H9 (cell line): Measurements from ENCODE around the gene RASSF7. TPM values are rescaled to one million over a fixed set of nuclear protein-coding genes. Genes with fewer than 3 reads are reported as not detected.

Experiments used
- DNase-seq: peaks from one replicate; pipeline ENCODE4 v3.0.0-alpha.2; 2017
- H2AFZ ChIP-seq: one replicate; pipeline ENCODE4 v1.6.1; 2013; ENCODE audit warnings: mild to moderate bottlenecking, low read length, control low read depth, moderate library complexity
- H2AK5ac ChIP-seq: 2 replicates; pipeline ENCODE4 v1.6.1; 2013; ENCODE audit warnings: low read length, control low read depth, mixed read lengths; ENCODE audit not compliant: insufficient read length
- H2BK120ac ChIP-seq: one replicate; pipeline ENCODE4 v1.6.1; 2013; ENCODE audit warnings: low read depth, mild to moderate bottlenecking, low read length, control low read depth, inconsistent platforms; ENCODE audit not compliant: poor library complexity, severe bottlenecking
- H2BK12ac ChIP-seq: 2 replicates; pipeline ENCODE4 v1.6.1; 2013; ENCODE audit warnings: low read length, control low read depth, mixed read lengths, low read depth; ENCODE audit not compliant: insufficient read length
- H2BK15ac ChIP-seq: 2 replicates; pipeline ENCODE4 v1.6.1; 2013; ENCODE audit warnings: low read depth, low read length, control low read depth
- H2BK20ac ChIP-seq: one replicate; pipeline ENCODE4 v1.6.1; 2013; ENCODE audit warnings: low read depth, mild to moderate bottlenecking, low read length, control low read depth, inconsistent platforms; ENCODE audit not compliant: poor library complexity, severe bottlenecking
- H2BK5ac ChIP-seq: 2 replicates; pipeline ENCODE4 v1.6.1; 2013; ENCODE audit warnings: low read length, control low read depth, mixed read lengths; ENCODE audit not compliant: insufficient read length
- H3K14ac ChIP-seq: 2 replicates; pipeline ENCODE4 v1.6.1; 2013; ENCODE audit warnings: low read length, control low read depth; ENCODE audit not compliant: insufficient read depth
- H3K18ac ChIP-seq: 2 replicates; pipeline ENCODE4 v1.6.1; 2013; ENCODE audit warnings: low read depth, mild to moderate bottlenecking, mixed read lengths, low read length, control low read depth; ENCODE audit not compliant: insufficient read length
- H3K23ac ChIP-seq: 2 replicates; pipeline ENCODE4 v1.6.1; 2013; ENCODE audit warnings: low read length, control low read depth, mixed read lengths, low read depth; ENCODE audit not compliant: insufficient read length
- H3K23me2 ChIP-seq: 2 replicates; pipeline ENCODE4 v1.6.1; 2013; ENCODE audit warnings: low read depth, mild to moderate bottlenecking, mixed read lengths, low read length, control low read depth; ENCODE audit not compliant: insufficient read length, poor library complexity, severe bottlenecking
- H3K27ac ChIP-seq: 2 replicates; pipeline ENCODE4 v1.5.1; 2013; ENCODE audit warnings: low read length, control low read depth, mixed read lengths, low read depth; ENCODE audit not compliant: insufficient read length
- H3K27me3 ChIP-seq: 2 replicates; pipeline ENCODE4 v1.6.1; 2013; ENCODE audit warnings: low read length, control low read depth, inconsistent platforms; ENCODE audit not compliant: insufficient read depth
- H3K4ac ChIP-seq: 2 replicates; pipeline ENCODE4 v1.6.1; 2013; ENCODE audit warnings: low read depth, mild to moderate bottlenecking, control low read depth, inconsistent platforms, low read length, moderate library complexity
- H3K4me1 ChIP-seq: 2 replicates; pipeline ENCODE4 v1.6.1; 2013; ENCODE audit warnings: low read length, control low read depth, inconsistent platforms; ENCODE audit not compliant: insufficient read depth
- H3K4me2 ChIP-seq: 2 replicates; pipeline ENCODE4 v1.6.1; 2013; ENCODE audit warnings: low read length, control low read depth, mixed read lengths; ENCODE audit not compliant: insufficient read length, insufficient read depth
- H3K56ac ChIP-seq: 2 replicates; pipeline ENCODE4 v1.6.1; 2013; ENCODE audit warnings: low read depth, mild to moderate bottlenecking, mixed read lengths, low read length, control low read depth; ENCODE audit not compliant: insufficient read length
- H3K79me1 ChIP-seq: 2 replicates; pipeline ENCODE4 v1.6.1; 2013; ENCODE audit warnings: low read depth, mild to moderate bottlenecking, moderate library complexity, low read length, control low read depth, inconsistent platforms; ENCODE audit not compliant: insufficient read depth, poor library complexity, severe bottlenecking
- H3K79me2 ChIP-seq: 2 replicates; pipeline ENCODE4 v1.6.1; 2013; ENCODE audit warnings: low read length, control low read depth, inconsistent platforms; ENCODE audit not compliant: insufficient read depth
- H3K9ac ChIP-seq: 2 replicates; pipeline ENCODE4 v1.6.1; 2013; ENCODE audit warnings: low read length, control low read depth, mixed read lengths; ENCODE audit not compliant: insufficient read length; ENCODE audit errors: extremely low read depth
- H3K9me3 ChIP-seq: one replicate; pipeline ENCODE4 v1.6.1; 2013; ENCODE audit warnings: low read depth, low read length, inconsistent platforms; ENCODE audit not compliant: control insufficient read depth
- H3T11ph ChIP-seq: one replicate; pipeline ENCODE4 v1.6.1; 2013; ENCODE audit warnings: mild to moderate bottlenecking, low read length, control low read depth, inconsistent platforms
- H4K20me1 ChIP-seq: one replicate; pipeline ENCODE4 v1.6.1; 2013; ENCODE audit not compliant: control insufficient read depth, insufficient read length, insufficient read depth
- H4K5ac ChIP-seq: 2 replicates; pipeline ENCODE4 v1.6.1; 2013; ENCODE audit warnings: low read depth, mild to moderate bottlenecking, mixed read lengths, low read length, control low read depth; ENCODE audit not compliant: insufficient read length
- H4K8ac ChIP-seq: replicated peaks from 2 replicates; pipeline ENCODE4 v1.6.1; 2013; ENCODE audit warnings: low read length, control low read depth, mixed read lengths, low read depth; ENCODE audit not compliant: insufficient read length
- H4K91ac ChIP-seq: 2 replicates; pipeline ENCODE4 v1.6.1; 2013; ENCODE audit warnings: low read depth, mild to moderate bottlenecking, moderate library complexity, mixed read lengths, low read length, control low read depth; ENCODE audit not compliant: insufficient read length
- H3K27ac Mint-ChIP-seq, 3 experiments: 2 replicates in 2 of 3; 3 replicates in 1 of 3; pipeline ENCODE4 v1.8.0; 2020 to 2021; ENCODE audit warnings: mixed read lengths in 3 of 3, mild to moderate bottlenecking in 1 of 3, moderate library complexity in 1 of 3
- H3K27me3 Mint-ChIP-seq: 2 replicates; pipeline ENCODE4 v1.8.0; 2021; ENCODE audit warnings: low read depth, mild to moderate bottlenecking, moderate library complexity, mixed read lengths
- H3K36me3 Mint-ChIP-seq, 3 experiments: 2 replicates in 2 of 3; 3 replicates in 1 of 3; pipeline ENCODE4 v1.8.0; 2020 to 2021; ENCODE audit warnings: low read depth in 3 of 3, mixed read lengths in 3 of 3; ENCODE audit not compliant: insufficient read depth in 1 of 3
- H3K4me1 Mint-ChIP-seq, 2 experiments: 2 replicates each; pipeline ENCODE4 v1.8.0; 2020; ENCODE audit warnings: mixed read lengths in 2 of 2
- H3K4me3 Mint-ChIP-seq, 2 experiments: 2 replicates in 1 of 2; 3 replicates in 1 of 2; pipeline ENCODE4 v1.8.0; 2020 to 2021; ENCODE audit warnings: mild to moderate bottlenecking in 2 of 2, mixed read lengths in 2 of 2, moderate library complexity in 1 of 2
- H3K9me3 Mint-ChIP-seq, 2 experiments: 2 replicates in 1 of 2; 3 replicates in 1 of 2; pipeline ENCODE4 v1.8.0; 2020; ENCODE audit warnings: mild to moderate bottlenecking in 2 of 2, mixed read lengths in 2 of 2, moderate library complexity in 1 of 2
- CTCF ChIP-seq: fragments of 200-600 bp; sonication (generic); conservative IDR thresholded peaks from 3 replicates; pipeline ENCODE4 v1.8.0; 2021; ENCODE audit warnings: antibody characterized with exemption, mild to moderate bottlenecking
- WGBS: extraction: QIAGEN DNeasy Blood & Tissue Kit; methylation state at CpG from one replicate; pipeline ENCODE4 v1.1.7; 2013; ENCODE audit warnings: missing lambda C conversion rate, low lambda C conversion rate, mixed read lengths; ENCODE audit not compliant: insufficient read length; ENCODE audit errors: extremely low coverage; 5-methylcytosine and 5-hydroxymethylcytosine counted together
- total RNA-seq: library from RNA; stranded (reverse); gene quantifications from 2 replicates; pipeline ENCODE4 v1.2.1, GENCODE V29; 2021

Gene RASSF7
- total RNA-seq, 1 experiment from 2014 or later: 26.3 TPM

- peak overlapping the region; percentile 69 to 77 for H3K4me3 Mint-ChIP-seq
- H2AFZ ChIP-seq: no peak overlapping the region
Measured at GRCh38 chr11:568306-569157, 7.8 kb downstream of the RASSF7 start.

More at GRCh38 chr11:568306-569157, 7.8 kb downstream of the RASSF7 start:
- no peak overlapping the region for H3K27ac Mint-ChIP-seq
- Histone ChIP-seq H3K4me2 (peak overlapping the region; percentile 22), H3K18ac (no peak overlapping the region), H3K14ac (no peak overlapping the region; the same call in 1 of the 2 replicates), H4K5ac (no peak overlapping the region), H2BK5ac (no peak overlapping the region), H3K79me2 (no peaks in the 10 kb centered on the region), H3T11ph (no peak overlapping the region), H4K91ac (no peak overlapping the region), H3K9me3 (no peaks in the 10 kb centered on the region), H2BK12ac (no peak overlapping the region), H3K23ac (no peak overlapping the region), H3K27ac (no peak overlapping the region), H2BK20ac (no peak overlapping the region), H2BK120ac (no peak overlapping the region), H3K4me1 (no peaks in the 10 kb centered on the region), H2BK15ac (no peak overlapping the region), H3K27me3 (no peaks in the 10 kb centered on the region), H3K79me1 (no peaks in the 10 kb centered on the region), H4K20me1 (no peaks in the 10 kb centered on the region), H3K23me2 (peaks cover 8% of the 10 kb centered on the region), H3K9ac (no peak overlapping the region), H3K56ac (no peak overlapping the region), H4K8ac (no peak overlapping the region), H3K4ac (no peak overlapping the region), H2AK5ac (no peak overlapping the region)
- no CpG with 5 or more reads among the region's 123 CpGs for WGBS
- no peak for TF ChIP-seq CTCF
- 0 out of 5 replicates have a peak, but pooled peaks cover 0 to 2% of the 10 kb centered on the region in 2 experiments for H3K9me3 Mint-ChIP-seq
- peaks cover 0 to 9% (median 2%) of the 10 kb centered on the region in 3 experiments; a peak in 5 of 7 replicates for H3K36me3 Mint-ChIP-seq
- DNase-seq: peak; percentile 96
- peaks cover 2% of the 10 kb centered on the region for H3K27me3 Mint-ChIP-seq
- H3K4me1 Mint-ChIP-seq: peaks cover 27 to 35% of the 10 kb centered on the region in 2 experiments
